GM13976 (cell line): ENCODE measurements around the gene JPH4.

Experiments used
- DNase-seq: peaks from one replicate; pipeline ENCODE4 v3.0.0; 2012; ENCODE audit warnings: low spot score
- CTCF ChIP-seq: IDR thresholded peaks from 2 replicates; pipeline ENCODE4 v1.5.1; 2012; ENCODE audit warnings: borderline replicate concordance, mild to moderate bottlenecking; ENCODE audit not compliant: insufficient read depth; ENCODE audit errors: extremely low read depth, missing control alignments, control extremely low read depth
- in situ Hi-C: fragments of 300-500 bp; cut with MboI; formaldehyde crosslinking; loops from one replicate; pipeline ENCODE4 v1.12.0; 2022; ENCODE audit warnings: low sequenced_read_pairs, mixed read lengths, inconsistent platforms; ENCODE audit not compliant: unreplicated experiment

Gene JPH4

GRCh38 chr14:23555533-23555881, 23.1 kb downstream of the JPH4 start:
- TF ChIP-seq CTCF = no peak
- no peak for DNase-seq
- in situ Hi-C loops = no loop called here

DNA sequence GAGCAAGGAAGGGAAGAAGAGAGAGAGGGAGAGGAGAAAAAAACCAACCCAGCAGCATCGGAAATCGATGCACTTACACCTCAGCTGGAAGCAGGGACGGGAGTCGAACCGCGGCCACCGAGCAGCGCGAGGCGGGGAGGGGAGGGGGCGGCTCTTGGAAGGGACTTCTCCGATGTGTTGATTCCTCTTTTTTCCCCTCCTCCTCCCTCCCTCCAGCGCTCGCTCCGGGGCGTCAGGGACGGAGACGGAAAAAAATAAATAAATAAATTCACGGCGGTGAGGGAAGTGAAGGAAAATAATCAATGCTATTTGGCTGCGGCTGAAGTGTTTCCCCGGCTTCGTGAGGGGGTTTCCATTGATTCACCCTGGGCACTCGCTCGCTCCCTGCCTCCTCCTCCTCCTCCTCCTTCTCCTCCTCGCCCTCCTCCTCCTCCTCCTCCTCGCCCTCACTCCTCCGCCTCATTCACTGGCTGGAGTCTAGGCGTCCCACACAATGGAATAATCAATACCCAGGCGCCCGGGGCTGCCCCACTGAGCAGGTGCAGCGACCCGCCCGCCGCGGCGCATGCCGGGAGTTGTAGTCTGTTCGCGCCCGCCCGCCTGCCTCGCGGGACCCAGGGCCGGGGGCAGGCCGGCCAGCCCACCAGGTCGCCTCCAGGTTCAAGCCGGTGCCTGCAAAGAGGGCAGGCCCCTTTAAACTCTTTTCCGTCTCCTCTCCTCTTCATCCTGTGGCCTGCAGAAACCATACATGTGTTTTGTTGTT, 27.1 kb downstream of the JPH4 start, which contains the start of gene ZFHX2:
TSS of gene ZFHX2 (minus strand) at position 500 of the 763 bp plus-strand sequence. CDS start 16,440 bp downstream, outside the sequence.
- TF ChIP-seq CTCF = no peak
- in situ Hi-C loops = no loop called here
- peak; percentile 90 for DNase-seq

GRCh38 chr14:23550812-23551265, 27.8 kb downstream of the JPH4 start:
- no peak for DNase-seq
- TF ChIP-seq CTCF = no peak
- in situ Hi-C loops = no loop called here

DNA sequence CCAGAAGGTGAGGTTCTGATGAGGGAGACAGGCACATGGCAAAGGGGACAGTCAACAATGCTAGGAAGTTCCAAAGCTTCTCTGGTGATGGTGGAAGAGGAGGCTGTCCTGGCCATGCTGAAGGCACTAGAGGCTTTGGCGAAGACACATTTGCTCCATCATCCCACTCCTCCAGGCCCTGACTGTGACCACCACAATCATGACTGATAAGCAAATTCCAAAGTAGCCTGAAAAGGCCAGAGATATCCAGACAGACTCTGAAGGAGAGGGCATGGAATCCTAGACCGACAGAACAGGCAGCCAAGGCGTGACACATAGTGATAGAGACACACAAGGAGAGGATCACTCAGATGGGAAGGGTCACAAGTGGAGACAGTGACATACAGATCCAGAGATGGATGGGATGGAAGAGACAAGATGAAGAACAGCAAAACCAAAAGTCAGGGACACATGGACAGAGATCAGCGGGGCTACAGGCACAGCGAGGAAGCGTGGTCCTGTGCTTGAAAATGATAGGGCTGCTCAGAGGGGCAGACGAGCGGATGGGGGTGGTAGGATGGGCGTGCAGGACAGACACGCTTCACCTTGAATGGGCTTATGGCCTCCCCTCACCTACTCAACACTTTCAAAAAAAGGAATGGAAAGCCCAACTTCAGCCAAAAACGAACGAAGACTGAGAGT, 28.3 kb downstream of the JPH4 start:
- in situ Hi-C loops = no loop called here
- DNase-seq = no peak
- TF ChIP-seq CTCF = no peak

GRCh38 chr14:23548351-23549318, 30.0 kb downstream of the JPH4 start:
- in situ Hi-C loops = loop anchor here (10.0 kb wide), 1 partner anchor 64 kb away; no protein-coding TSS in a partner anchor

More at GRCh38 chr14:23548351-23549318, 30.0 kb downstream of the JPH4 start:
- no peak for TF ChIP-seq CTCF
- DNase-seq = no peak
